Natural killer cell treated with Interleukin-12 subunit alpha and Interleukin-12 subunit beta and Interleukin-15 and Interleukin-18, amount 100 ng/mL, for 72 hours (primary cell): ENCODE results near the gene WFDC1. TPM values are rescaled to one million over a fixed set of nuclear protein-coding genes. Genes with fewer than 3 reads are reported as not detected.

Experiments
- total RNA-seq, 2 donors: library from RNA; stranded (reverse); gene quantifications; one replicate each; pipeline ENCODE4 v1.2.3, GENCODE V29; 2022

Gene WFDC1
- total RNA-seq, 2 donors from 2014 or later, result not detected

Other genes with a start within 250 kb of the WFDC1 start
- gene MBTPS1, start 177.9 kb upstream of the WFDC1 start, total RNA-seq, result 10 to 100 TPM; 65.4 to 83.4 TPM
- 10 to 100 TPM in 1 of 2 donors, 1 to 10 TPM in 1; 7.3 to 21.0 TPM for gene HSDL1, start 149.7 kb upstream of the WFDC1 start, total RNA-seq
- gene DNAAF1, start 149.6 kb upstream of the WFDC1 start, total RNA-seq, result not detected
- gene TAF1C, start 107.8 kb upstream of the WFDC1 start, total RNA-seq, result 10 to 100 TPM; 50.4 to 92.3 TPM
- not detected for gene ADAD2, start 103.7 kb upstream of the WFDC1 start, total RNA-seq
- not detected for gene KCNG4, start 54.9 kb upstream of the WFDC1 start, total RNA-seq
- not detected for gene ATP2C2, start 73.7 kb downstream of the WFDC1 start, total RNA-seq
- 10 to 100 TPM in 1 of 2 donors, 1 to 10 TPM in 1; 9.4 to 10.0 TPM for gene MEAK7, start 209.8 kb downstream of the WFDC1 start, total RNA-seq